G401 (cell line): ENCODE results near the gene LRRC2. TPM values are rescaled to one million over a fixed set of nuclear protein-coding genes. Genes with fewer than 3 reads are reported as not detected.
"Not testable (repeated sequence)": the region's sequence is repeated elsewhere in the genome, so short reads cannot be mapped to it uniquely, and the experiment has no call there.

Experiments used
- DNase-seq: peaks from one replicate; pipeline ENCODE4 v3.0.0-alpha.2; 2015; ENCODE audit warnings: low spot score
- in situ Hi-C: cut with HindIII; loops from 2 replicates; pipeline ENCODE4 v1.10.0; 2016; ENCODE audit warnings: low sequenced_read_pairs, mixed read lengths
- total RNA-seq: library from RNA; depleted of rRNA; stranded (reverse); fragments of >200 nt; shearing (Covaris generic); gene quantifications from 2 replicates; pipeline ENCODE4 v1.2.3, GENCODE V29; 2014

Gene LRRC2
- total RNA-seq, 1 experiment from 2014 or later: not detected

- DNase-seq: no peak
- in situ Hi-C loops: no loop called here
Observed at GRCh38 chr3:46508850-46509591, 57.1 kb downstream of the LRRC2 start.

- in situ Hi-C loops: no loop called here
- DNase-seq: no peak
Observed at GRCh38 chr3:46506526-46506925, 59.6 kb downstream of the LRRC2 start.

- in situ Hi-C loops: no loop called here
- DNase-seq: no peak
Observed at GRCh38 chr3:46505953-46506352, 60.1 kb downstream of the LRRC2 start.

- in situ Hi-C loops: no loop called here
- DNase-seq: no peak
Observed at GRCh38 chr3:46504789-46505188, 61.3 kb downstream of the LRRC2 start.

GRCh38 chr3:46503200-46503874, 62.8 kb downstream of the LRRC2 start:
- in situ Hi-C loops: no loop called here
- no peak for DNase-seq

GRCh38 chr3:46501702-46502101, 64.4 kb downstream of the LRRC2 start:
- DNase-seq: no peak
- in situ Hi-C loops: no loop called here

- in situ Hi-C loops: no loop called here
- DNase-seq: no peak
Observed at GRCh38 chr3:46500656-46501635, 65.2 kb downstream of the LRRC2 start.

- in situ Hi-C loops: no loop called here
- no peak for DNase-seq
Observed at GRCh38 chr3:46498916-46499519, 67.1 kb downstream of the LRRC2 start.

- no peak for DNase-seq
- in situ Hi-C loops: no loop called here
Observed at GRCh38 chr3:46497556-46498265, 68.4 kb downstream of the LRRC2 start, which contains the start of gene RTP3. TSS of gene RTP3 (plus strand) at chr3:46497976. CDS start at chr3:46498063, 87 bp downstream.

- no peak for DNase-seq
- in situ Hi-C loops: no loop called here
Observed at GRCh38 chr3:46496746-46497555, 69.2 kb downstream of the LRRC2 start.

GRCh38 chr3:46495901-46496456, 70.1 kb downstream of the LRRC2 start:
- in situ Hi-C loops: no loop called here
- no peak for DNase-seq

- DNase-seq, in situ Hi-C loops: not testable (repeated sequence)
Observed at GRCh38 chr3:46494491-46494890, 71.6 kb downstream of the LRRC2 start.

- in situ Hi-C loops: no loop called here
- no peak for DNase-seq
Observed at GRCh38 chr3:46492890-46493547, 73.1 kb downstream of the LRRC2 start.

GRCh38 chr3:46491089-46492070, 74.7 kb downstream of the LRRC2 start:
- in situ Hi-C loops: no loop called here
- DNase-seq: no peak

- in situ Hi-C loops: no loop called here
Observed at GRCh38 chr3:46490338-46491084, 75.6 kb downstream of the LRRC2 start.

More at GRCh38 chr3:46490338-46491084, 75.6 kb downstream of the LRRC2 start:
- DNase-seq: no peak
